CD4-positive, alpha-beta T cell treated with Interleukin-6 at 100 ng/mL for 8 hours (primary cell): ENCODE measurements around the gene MYH14.

Experiments used
- DNase-seq: peaks from one replicate; pipeline ENCODE4 v3.0.0-alpha.2; 2020; ENCODE audit warnings: mixed read lengths, low spot score

Gene MYH14

DNA sequence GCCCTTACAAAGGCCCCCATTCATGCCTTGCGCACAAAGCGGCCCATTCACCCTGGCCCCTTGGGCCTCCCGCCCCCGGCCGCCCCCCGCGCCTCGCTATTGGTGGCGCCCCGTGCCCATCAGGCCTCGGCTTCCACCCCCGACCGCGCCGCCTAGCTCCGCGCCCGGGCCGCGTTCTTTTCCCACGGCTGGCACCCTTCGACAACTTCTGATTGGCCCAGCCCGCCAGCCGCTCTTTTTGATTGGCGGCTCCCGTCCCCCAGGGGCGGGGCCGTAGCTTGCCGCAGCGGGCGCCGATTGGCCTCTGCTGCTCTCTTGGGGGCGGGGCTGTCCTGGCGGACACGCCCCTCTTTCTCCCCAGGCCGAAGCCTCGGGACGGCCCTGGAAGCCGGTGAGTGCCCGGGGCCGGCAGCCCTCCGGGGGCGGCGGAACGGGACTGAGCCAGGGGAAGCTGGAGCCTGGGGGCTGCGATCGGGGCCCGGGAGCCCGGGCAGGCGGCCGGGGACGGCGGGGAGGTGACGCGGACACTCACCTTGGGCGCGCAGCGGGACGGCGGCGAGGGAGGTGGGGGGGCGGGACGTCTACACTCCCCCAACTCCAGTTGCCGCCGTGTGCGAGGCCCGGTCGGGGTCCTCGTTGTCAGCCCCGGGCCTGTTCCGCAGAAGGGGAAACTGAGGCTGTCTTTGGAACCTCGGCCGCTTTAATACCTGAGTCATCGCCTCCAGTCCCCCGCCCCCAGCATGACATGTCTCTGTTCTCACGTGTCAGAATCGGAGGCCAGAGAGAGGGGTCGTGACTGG is at the start of gene MYH14:
TSS of gene MYH14 (plus strand) at position 342 of the 800 bp plus-strand sequence. CDS start 6,744 bp downstream, outside the sequence.
- no peak for DNase-seq

DNA sequence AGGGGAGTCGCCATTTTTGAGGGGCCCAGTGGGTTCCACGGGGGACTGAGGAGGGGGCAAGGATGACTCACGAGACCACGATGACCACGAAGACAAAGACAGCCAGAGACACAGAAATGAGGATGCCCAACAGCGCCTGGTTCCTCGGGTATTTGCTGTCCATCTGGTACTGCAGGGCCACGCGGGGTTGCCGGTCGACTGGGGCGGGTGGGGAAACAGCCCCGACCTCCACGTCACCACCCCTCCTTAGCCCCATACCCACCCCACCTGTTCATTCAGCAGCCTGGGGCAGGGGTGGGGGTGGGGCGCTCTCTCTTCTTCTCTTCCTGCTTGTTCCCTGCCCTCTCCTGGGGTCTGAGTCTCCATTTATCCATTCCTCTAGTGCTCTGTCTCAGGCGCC is 48.9 kb upstream of the MYH14 start:
- no peak for DNase-seq

DNA sequence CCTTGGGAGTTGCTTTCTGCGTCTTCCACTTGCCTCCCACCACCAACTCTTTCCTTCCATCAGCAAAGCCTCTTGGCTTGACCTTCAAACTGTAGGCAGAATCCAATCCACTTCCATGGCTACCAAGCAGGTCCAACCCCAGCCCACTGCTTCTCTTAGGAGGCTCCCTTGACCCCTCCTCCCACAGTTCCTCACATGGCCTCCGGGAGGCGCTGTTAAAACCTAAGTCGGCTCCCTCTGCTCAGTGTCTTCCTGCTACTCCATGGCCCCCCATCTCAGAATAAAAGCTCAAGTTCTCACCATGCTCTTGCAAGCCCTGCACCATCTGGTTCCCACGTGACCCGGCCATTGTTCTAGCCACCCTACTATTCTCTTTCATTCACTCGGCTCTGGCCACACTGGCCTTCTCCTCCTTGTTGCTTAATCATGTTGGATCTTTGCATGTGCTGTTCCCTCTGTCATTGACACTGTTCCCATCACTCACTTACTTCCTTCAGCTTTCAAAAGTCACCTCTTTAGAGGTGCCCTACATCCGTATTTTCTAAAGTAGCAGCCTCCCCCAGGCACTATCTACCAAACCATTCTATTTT is 47.8 kb upstream of the MYH14 start:
- no peak for DNase-seq

DNA sequence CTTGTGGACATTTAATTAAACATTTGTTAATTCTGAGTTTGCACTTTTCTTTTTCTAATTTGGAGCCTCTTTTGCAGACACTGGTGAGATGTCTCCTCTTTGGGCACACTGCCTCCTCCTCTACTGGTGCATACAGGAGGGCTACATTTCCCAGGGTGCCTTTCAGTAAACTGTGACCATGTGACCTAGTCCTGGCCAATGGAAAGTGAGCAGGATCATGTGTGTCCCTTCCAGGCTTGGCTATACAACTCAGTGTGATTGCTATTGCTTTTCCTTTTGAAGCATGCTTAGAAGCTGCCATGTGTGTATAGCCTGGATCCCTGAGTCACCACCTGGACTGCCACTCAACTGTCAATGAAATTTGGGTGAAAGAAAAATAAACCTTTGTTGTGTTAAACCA is 44.8 kb upstream of the MYH14 start:
- no peak for DNase-seq

DNA sequence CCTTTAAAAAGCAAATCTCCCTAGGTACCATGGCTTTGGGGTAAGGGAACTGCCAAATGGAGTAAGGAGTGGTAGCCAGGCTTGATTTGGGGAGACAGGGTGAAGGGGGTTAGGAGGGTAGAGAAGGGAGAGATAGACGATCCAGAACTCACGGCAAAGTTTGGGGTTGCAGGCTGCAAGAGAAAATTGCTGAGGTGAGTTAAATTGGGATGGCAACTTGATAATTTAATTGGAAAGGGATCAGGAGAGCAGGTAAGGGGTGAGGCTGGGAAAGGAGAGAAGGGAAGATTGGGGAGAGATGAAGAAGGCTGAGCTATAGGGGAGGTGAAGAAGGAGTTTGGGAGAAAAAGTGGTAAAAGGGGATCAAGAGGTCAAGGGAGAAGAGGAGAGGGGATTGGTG is 44.3 kb upstream of the MYH14 start:
- no peak for DNase-seq

DNA sequence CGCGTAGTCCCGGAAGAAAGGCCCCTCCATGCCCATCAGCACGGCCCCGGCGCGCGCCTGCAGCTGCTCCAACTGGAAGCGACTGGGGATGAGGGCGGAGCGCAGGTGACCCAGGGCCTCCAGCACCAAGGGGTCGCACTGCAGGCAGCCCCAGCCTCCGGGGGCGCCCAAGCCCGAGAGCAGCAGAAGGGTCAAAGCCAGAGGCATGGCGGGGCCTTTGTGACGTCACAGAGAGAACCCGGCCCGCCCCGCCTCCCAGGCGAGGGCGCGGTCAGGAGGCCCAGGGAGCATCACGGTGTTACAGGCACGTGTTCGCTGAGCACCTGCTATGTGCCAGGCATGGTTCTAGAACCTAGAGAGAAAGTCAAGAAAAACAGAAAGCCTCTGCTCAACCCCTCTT is 40.4 kb upstream of the MYH14 start, which contains the start of gene IZUMO2:
TSS of gene IZUMO2 (minus strand) at position 294 of the 400 bp plus-strand sequence. CDS start at position 207, 87 bp downstream.
- DNase-seq = no peak

DNA sequence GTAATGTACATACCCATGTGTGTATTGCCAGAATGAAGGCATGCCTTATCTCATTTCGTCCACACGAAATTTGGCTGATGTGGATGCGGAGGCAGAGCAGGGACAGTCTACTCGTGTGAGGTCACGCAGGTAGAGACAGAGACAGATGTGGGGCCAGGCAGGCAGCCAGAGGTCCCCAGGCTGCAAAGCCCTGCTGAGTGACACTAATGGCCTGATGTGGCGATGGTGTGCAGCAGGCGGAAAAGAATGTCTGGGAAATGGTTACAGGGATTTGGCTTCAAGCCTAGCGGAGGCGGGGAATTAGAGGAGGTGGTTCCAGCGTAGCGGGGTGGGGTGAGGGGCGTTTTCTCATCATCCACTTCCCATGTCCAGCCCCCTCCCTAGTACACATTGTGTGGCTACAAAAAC is 36.1 kb upstream of the MYH14 start:
- no peak for DNase-seq

DNA sequence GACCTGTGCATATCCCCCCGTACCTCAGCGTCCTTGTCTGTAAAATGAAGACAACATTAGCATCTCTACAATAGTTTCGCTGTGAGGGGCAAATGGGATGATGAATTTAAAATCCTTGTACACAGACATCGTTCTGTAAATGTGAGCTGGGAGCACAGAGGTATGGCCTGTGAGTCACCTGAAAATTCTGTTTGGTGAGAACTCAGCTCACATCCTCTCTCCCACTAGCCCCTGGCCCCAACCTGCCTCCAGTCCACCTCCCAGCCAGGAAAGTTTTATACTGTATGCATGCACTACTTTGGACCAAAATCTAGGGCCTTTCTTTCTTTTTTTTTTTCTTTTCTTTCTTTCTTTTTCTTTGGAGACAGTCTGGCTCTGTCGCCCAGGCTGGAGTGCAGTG is 31.7 kb upstream of the MYH14 start:
- DNase-seq = no peak

DNA sequence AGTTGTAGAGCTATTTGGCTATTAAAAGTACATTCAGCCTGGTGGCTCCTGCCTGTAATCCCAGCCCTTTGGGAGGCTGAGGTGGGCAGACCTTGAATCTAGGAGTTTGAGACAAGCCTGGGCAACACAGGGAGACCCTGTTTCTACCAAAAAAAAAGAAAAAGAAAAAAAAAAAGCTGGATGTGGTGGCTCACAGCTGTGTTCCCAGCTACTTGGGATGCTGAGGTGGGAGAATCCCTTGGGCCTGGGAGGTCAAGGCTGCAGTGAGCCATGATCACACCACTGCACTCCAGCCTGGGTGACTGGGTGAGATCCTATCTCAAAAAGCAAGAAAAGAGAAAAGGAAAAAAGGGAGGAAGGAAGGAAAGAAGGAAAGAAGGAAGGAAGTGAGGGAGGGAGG is 30.7 kb upstream of the MYH14 start:
- DNase-seq = no peak

DNA sequence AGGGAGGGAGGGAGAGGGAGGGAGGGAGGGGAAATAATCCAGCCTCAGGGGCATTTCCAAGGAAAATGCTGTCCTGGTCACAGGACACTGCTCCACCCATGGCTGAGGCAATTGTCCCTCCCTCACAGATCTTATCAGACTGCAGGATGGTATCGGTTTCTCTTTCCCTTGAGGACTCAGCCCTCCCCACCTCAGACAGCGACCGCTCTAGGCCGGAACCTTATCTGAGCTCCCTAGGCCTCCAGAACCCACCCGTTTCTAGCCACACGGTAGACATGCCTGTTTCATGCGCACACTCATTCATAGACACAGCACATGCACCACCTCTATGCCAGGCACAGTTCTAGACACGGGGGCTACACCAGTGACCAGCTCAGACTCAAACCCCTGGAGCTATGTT is 30.3 kb upstream of the MYH14 start:
- DNase-seq = no peak

DNA sequence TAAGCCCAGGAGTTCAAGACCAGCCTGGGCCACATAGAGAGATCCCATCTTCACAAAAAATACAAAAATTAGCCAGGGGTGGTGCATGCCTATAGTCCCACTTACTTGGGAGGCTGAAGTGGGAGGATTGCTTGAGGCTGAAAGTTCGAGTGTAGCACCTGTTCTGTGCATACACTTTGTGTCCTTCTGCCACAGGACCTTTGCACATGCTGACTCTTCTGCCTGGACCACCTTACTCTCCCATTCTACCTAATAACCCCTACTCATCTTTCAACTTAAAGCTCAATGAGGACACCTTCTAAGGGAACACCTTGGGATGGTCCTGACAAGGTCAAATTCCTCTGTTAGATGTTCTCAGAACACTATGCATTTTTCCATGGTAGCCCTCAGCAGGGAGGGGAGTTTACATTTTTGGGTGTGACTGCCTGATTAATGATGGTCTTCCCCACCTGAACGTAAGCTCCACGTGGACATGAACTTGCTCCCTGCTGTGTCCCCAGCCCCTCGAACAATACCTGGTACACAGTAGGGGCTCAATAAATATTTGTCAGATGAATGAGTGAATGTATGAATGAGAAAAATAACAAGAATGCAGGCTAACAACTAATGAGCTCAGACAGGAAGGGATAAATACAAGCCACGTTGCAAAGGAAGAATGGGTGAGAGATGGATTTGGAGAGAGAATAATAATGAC is 29.2 kb upstream of the MYH14 start:
- DNase-seq = no peak

DNA sequence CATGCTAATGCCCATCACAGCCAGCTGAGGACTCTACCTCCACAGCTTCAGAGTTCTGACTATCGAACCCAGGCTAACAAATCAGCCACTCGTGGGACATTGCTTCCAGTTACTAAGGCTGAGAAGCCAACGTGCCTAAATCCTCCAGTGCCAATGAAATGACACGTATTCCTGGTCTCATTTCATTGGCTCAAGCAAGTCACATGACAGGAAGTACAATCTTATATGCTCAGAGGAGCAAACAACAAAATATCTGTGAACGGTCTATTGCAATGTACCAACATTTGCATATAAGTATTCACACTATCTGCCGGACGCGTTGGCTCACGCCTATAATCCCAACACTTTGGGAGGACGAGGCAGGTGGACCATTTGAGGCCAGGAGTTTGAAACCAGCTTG is 27.5 kb upstream of the MYH14 start:
- DNase-seq = no peak

DNA sequence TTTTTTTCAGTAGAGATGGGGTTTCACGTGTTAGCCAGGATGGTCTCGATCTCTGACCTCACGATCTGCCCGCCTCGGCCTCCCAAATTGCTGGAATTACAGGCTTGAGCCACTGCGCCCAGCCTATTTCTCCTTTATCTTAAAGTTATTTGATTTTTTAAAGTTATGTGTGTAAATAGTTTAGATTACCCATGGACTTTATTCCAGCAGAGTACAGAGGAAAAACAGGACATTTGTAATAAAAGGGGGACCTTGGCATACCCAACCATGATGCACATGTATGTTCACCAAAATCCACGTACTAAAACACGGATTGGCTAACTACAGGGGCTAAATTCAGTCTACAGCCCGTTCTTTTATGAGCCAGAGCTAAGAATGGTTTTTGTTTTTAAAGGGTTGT is 26.6 kb upstream of the MYH14 start:
- DNase-seq = no peak

DNA sequence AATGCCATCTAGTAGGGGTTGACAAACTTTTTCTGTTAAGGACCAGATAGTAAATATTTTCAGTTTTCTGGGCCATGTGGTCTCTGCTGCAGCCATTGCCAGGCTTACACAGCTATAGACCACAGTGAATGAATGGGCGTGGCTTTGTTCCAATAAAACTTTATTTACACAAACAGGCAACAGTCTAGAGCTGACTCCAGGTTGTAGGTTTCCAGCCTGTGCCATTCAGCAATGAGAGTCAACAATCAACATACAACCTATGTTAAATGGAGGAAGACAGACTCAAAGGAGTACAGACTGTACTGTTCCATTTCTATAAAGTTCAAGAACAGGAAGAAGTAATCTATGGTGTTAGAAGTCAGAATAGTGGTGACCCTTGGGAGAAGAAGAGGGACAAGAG is 25.1 kb upstream of the MYH14 start:
- DNase-seq = no peak

DNA sequence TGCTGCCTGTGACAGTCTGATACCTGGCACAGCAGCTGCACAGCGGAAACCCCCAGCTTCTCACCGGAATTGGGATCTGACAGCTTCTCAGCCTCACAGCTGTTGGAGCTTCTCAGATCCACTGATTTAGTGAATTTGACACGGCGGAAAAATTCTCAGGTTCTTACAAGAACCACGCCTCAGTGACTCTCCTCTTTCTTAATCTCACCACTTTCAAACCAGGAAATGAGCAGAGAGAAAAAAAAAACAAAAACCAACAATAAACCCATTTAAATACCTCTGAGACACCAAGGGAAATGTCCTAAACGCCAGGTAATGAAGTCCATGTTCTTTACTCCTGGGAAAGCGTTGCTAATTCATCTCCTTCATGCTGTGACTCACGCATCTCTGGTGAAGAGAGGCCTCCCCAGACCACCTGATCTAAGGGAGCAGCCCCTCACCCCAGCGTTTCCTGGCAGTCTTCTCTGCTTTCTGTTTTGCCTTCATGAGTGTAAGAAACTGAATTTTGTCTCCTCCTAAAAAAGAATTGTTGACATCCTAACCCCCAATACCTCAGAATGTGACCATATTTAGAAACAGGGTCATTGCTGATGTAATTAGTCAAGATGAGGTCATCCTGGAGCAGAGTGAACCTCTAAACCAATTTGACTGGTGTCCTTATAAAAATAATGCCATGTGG is 24.4 kb upstream of the MYH14 start:
- DNase-seq = no peak

DNA sequence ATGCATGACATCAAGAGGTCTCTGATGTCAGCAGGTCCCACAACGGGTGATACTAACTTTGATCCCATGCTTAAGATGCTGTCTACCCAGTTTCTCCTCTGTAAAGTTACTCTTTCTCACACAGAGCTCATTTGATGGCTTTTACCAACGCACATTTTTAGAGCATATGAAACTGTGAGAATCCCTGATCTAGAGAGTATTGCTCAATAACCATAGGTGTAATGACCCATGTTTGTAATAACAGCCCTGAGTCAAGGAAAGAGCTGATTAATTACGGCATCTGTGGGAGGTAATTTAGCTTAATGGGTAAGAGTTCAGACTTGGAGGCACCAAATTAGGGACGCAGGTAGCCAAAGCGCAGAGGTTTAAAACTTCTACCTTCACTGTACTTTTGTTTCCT is 22.3 kb upstream of the MYH14 start:
- no peak for DNase-seq

DNA sequence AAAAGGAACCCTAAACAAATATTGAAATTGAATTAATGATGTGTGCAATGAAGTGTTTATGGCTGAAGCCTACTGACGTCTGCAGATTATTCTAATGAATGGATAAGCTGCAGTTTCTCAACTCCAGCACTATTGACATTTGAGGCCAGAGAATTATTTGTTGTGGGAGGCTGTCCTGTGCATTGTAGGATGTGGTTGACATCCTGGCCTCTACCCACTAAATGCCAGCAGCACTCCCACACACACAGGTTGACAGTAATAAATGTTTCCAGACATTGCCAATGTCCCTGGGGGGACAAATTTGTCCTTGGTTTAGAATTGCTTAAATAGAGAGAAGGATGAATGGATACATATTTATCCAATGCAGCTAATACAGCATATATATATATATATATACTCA is 19.2 kb upstream of the MYH14 start:
- DNase-seq = no peak

DNA sequence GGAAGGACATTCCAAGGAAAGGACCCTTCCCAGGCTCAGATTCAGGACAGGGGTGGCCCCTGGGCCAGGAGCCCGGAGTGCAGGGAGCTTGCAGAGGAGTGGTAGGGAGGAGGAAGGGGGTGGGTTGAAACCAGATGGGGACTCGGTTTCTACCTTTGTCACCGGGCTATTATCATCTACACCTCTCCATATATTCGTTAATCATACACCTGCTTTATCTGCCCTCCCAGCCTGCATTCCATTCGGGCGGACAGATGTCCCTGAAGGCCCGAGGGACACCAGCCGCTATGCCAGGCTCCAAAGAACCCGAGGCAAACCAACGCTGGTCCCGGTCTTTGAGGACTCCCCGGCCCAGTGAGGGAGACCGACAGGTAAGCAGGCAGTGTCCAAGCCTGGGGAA is 15.5 kb upstream of the MYH14 start:
- no peak for DNase-seq

DNA sequence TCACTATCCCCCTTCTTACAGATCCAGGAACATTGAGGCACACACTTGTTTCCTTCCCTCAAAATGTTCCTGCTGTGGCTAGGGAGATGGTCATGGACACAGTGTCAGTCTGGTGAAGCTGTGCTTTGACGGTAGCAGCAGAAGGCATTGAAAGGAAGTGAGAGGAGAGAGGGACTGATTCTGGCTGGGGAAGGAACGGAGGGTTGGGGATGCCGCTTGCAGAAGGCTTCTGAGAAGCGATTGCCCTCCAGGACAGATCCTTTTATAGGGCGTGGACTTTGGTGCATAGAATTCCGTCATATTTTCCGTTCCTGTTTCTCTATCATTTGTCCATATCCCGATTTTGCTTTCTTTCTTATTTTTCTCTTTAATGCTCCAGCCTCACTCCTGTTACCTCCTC is 14.1 kb upstream of the MYH14 start:
- no peak for DNase-seq

DNA sequence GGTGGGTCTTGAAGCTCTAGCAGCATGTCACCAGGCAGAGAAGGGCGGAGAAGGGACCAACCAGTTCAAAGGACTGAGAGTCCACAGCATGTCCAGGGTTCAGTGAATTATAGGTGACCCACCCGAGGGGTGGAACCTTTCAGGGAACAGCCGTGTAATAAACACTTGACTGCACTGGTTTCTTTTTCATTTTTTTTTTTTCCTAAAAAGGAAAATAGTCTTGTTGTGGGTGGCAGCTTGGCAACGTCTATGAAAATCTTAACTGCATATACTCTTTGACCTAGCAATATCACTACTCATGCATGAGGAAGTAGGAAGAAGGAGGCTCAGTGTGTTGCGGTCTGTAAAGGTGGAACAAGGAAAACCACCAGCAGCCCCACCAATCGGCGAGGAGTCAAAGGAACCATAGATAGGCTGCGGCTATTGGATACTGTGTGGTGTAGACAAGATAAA is 13.0 kb upstream of the MYH14 start:
- no peak for DNase-seq

DNA sequence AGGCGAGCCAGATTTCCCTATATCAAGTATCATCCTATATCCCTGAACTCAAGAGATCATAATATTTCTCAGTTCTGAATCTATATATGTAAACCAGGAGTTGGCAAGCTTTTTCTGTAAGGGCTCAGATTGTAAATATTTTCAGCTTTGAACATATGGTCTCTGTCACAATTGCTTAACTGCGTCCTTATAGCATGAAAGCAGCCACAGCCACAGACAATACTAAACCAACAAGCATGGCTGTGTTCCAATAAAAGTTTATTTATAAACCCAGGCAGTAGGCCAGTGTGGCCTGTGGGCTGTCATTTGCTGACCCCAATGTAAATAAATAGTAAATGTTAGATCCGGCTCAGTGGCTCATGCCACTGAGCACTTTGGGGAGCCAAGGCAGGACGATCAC is 12.2 kb upstream of the MYH14 start:
- no peak for DNase-seq

DNA sequence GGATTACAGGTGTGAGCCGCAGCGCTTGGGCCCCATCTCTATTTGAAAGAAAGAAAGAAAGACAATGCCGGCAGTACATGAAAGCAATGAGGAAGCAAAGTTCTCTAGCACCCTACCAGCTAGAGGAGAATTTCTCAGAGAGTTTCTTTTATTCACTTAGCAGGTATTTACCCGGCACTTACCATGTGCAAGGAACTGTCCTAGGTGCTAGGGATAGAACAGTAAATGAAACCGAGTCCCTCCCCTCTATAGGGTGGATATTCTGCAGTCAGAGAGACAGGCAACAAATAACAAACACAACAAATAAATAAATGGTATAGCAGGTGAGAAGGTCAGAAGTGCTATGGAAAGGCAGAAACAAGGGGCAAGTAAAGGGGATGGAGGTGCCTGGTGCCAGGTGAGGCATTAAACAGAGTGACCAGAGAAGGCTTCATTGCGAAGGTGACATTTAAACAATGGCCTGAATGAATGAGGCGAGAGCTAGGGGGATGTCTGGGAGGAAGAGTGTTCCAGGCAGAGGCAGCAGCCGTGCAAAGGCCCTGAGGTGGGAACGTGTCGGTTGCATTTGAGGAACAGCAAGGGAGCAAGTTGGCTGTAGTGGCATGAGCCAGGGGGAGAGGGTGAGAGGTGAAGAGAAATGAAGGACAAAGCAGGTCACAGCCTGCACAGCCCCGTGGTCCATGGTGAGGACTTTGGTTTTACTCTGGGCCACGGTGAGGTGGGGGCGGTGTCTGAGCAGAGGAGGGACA is 10.8 kb upstream of the MYH14 start:
- no peak for DNase-seq
